GM23248 (cell line): Measurements from ENCODE around the gene DNAJB2. TPM values are rescaled to one million over a fixed set of nuclear protein-coding genes. Genes with fewer than 3 reads are reported as not detected.

Source experiments
- DNase-seq: peaks from one replicate; pipeline ENCODE4 v3.0.0-alpha.2; 2015
- H2AFZ ChIP-seq: fragments of 200-600 bp; sonication (generic); 2 replicates; pipeline ENCODE4 v1.6.1; 2016; ENCODE audit warnings: antibody characterized with exemption
- H3F3A ChIP-seq: fragments of 200-600 bp; sonication (generic); 2 replicates; pipeline ENCODE4 v1.6.1; 2016; ENCODE audit warnings: mild to moderate bottlenecking, antibody characterized with exemption, mixed run types; ENCODE audit not compliant: insufficient read depth
- H3K27ac ChIP-seq: fragments of 200-600 bp; sonication (generic); 2 replicates; pipeline ENCODE4 v1.5.1; 2016; ENCODE audit warnings: mild to moderate bottlenecking
- H3K27me3 ChIP-seq: fragments of 200-600 bp; sonication (generic); replicated peaks from 2 replicates; pipeline ENCODE4 v1.6.1; 2016; ENCODE audit warnings: mild to moderate bottlenecking; ENCODE audit not compliant: insufficient read depth
- H3K36me3 ChIP-seq: fragments of 200-600 bp; sonication (generic); 2 replicates; pipeline ENCODE4 v1.6.1; 2016; ENCODE audit warnings: low read depth, mild to moderate bottlenecking
- H3K4me1 ChIP-seq: fragments of 200-600 bp; sonication (generic); 2 replicates; pipeline ENCODE4 v1.6.1; 2016; ENCODE audit warnings: mild to moderate bottlenecking; ENCODE audit not compliant: insufficient read depth
- H3K4me2 ChIP-seq: fragments of 200-600 bp; sonication (generic); one replicate; pipeline ENCODE4 v1.6.1; 2016; ENCODE audit warnings: mild to moderate bottlenecking; ENCODE audit not compliant: unreplicated experiment
- H3K4me3 ChIP-seq: fragments of 200-600 bp; sonication (generic); 2 replicates; pipeline ENCODE4 v1.5.1; 2016; ENCODE audit warnings: mild to moderate bottlenecking
- H3K79me2 ChIP-seq: fragments of 200-600 bp; sonication (generic); 2 replicates; pipeline ENCODE4 v1.6.1; 2016; ENCODE audit warnings: mild to moderate bottlenecking; ENCODE audit not compliant: insufficient read depth
- H3K9ac ChIP-seq: fragments of 200-600 bp; sonication (generic); 2 replicates; pipeline ENCODE4 v1.6.1; 2016; ENCODE audit warnings: mild to moderate bottlenecking
- H3K9me2 ChIP-seq: fragments of 200-600 bp; sonication (generic); 2 replicates; pipeline ENCODE4 v1.6.1; 2016; ENCODE audit warnings: mixed run types, mild to moderate bottlenecking, moderate library complexity; ENCODE audit not compliant: insufficient read depth
- H3K9me3 ChIP-seq: fragments of 200-600 bp; sonication (generic); one replicate; pipeline ENCODE4 v1.6.1; 2017; ENCODE audit warnings: low read depth
- H4K20me1 ChIP-seq: fragments of 200-600 bp; sonication (generic); 2 replicates; pipeline ENCODE4 v1.6.0; 2016; ENCODE audit not compliant: insufficient read depth
- EZH2 ChIP-seq: fragments of 200-600 bp; sonication (generic); IDR thresholded peaks from 2 replicates; pipeline ENCODE4 v1.6.1; 2018; ENCODE audit warnings: antibody characterized with exemption, mild to moderate bottlenecking; ENCODE audit not compliant: insufficient read depth, poor library complexity, severe bottlenecking
- EZH2phosphoT487 ChIP-seq: fragments of 200-600 bp; sonication (generic); IDR thresholded peaks from 2 replicates; pipeline ENCODE4 v1.6.1; 2018; ENCODE audit warnings: antibody characterized with exemption, moderate library complexity, mild to moderate bottlenecking, low read depth; ENCODE audit not compliant: insufficient read depth
- WGBS, 2 experiments: methylation state at CpG; one replicate each; pipeline ENCODE4 v1.1.6; 2015 to 2017; ENCODE audit warnings: low lambda C conversion rate in 2 of 2, low coverage in 1 of 2; ENCODE audit errors: missing lambda C conversion rate in 2 of 2; 5-methylcytosine and 5-hydroxymethylcytosine counted together
- in situ Hi-C: fragments of 300-500 bp; cut with MboI; formaldehyde crosslinking; loops from 2 replicates; pipeline ENCODE4 v1.15.0; 2020
- polyA plus RNA-seq: library from polyadenylated mRNA; unstranded; fragments of >200 nt; fragmentation: Nextera tagmentation; extraction: Ambion mirVana; gene quantifications from 2 replicates; pipeline ENCODE4 v1.2.1, GENCODE V29; 2016
- total RNA-seq: library from RNA; depleted of rRNA; stranded (reverse); fragments of >200 nt; shearing (Covaris generic); gene quantifications from 2 replicates; pipeline ENCODE4 v1.2.3, GENCODE V29; 2014

Gene DNAJB2
- total and polyA plus RNA-seq, 2 experiments from 2014 or later, result 12.6 to 53.7 TPM

- peaks cover 8% of the 10 kb centered on the region for H3F3A ChIP-seq
- H3K79me2 ChIP-seq, result no peaks in the 10 kb centered on the region
- 87 to 88% methylated on average over 7 of the region's 7 CpGs for WGBS, 2 experiments
- no peaks in the 10 kb centered on the region for H3K27me3 ChIP-seq
- H4K20me1 ChIP-seq, result no peaks in the 10 kb centered on the region
- no peak overlapping the region for H3K9ac ChIP-seq
- no peaks in the 10 kb centered on the region for H3K9me3 ChIP-seq
- H3K36me3 ChIP-seq, result no peaks in the 10 kb centered on the region
- H2AFZ ChIP-seq, result no peak overlapping the region
- no peak overlapping the region for H3K27ac ChIP-seq
- H3K4me1 ChIP-seq, result peaks cover 18% of the 10 kb centered on the region
- in situ Hi-C loops, result no loop called here
- no peak for DNase-seq
- H3K4me2 ChIP-seq, result no peak overlapping the region
- no peak overlapping the region for H3K4me3 ChIP-seq
- TF ChIP-seq EZH2 (no peak), EZH2phosphoT487 (no peak)
- no peaks in the 10 kb centered on the region for H3K9me2 ChIP-seq
Measured at GRCh38 chr2:219291394-219291793, 12.2 kb downstream of the DNAJB2 start.

GRCh38 chr2:219291910-219292490, 12.8 kb downstream of the DNAJB2 start:
- 62 to 67% methylated on average over 4 of the region's 4 CpGs for whole genome bisulfite sequencing, 2 experiments
- H3K4me2 ChIP-seq, result no peak overlapping the region
- no peak for DNase-seq
- no peaks in the 10 kb centered on the region for H3K36me3 ChIP-seq
- H3K9ac ChIP-seq, result no peak overlapping the region
- peaks cover 8% of the 10 kb centered on the region for H3F3A ChIP-seq
- no peaks in the 10 kb centered on the region for H3K9me2 ChIP-seq
- no peak overlapping the region for H2AFZ ChIP-seq
- TF ChIP-seq EZH2 (no peak), EZH2phosphoT487 (no peak)
- H3K4me1 ChIP-seq, result peaks cover 12% of the 10 kb centered on the region
- in situ Hi-C loops, result no loop called here
- no peak overlapping the region for H3K27ac ChIP-seq
- H3K27me3 ChIP-seq, result no peaks in the 10 kb centered on the region
- no peaks in the 10 kb centered on the region for H3K79me2 ChIP-seq
- H3K4me3 ChIP-seq, result no peak overlapping the region
- H4K20me1 ChIP-seq, result no peaks in the 10 kb centered on the region
- no peaks in the 10 kb centered on the region for H3K9me3 ChIP-seq

- Histone ChIP-seq H3K9ac (no peak overlapping the region), H3F3A (peaks cover 8% of the 10 kb centered on the region), H3K27ac (no peak overlapping the region), H3K4me3 (no peak overlapping the region), H3K4me1 (peaks cover 12% of the 10 kb centered on the region), H4K20me1 (no peaks in the 10 kb centered on the region), H3K79me2 (no peaks in the 10 kb centered on the region), H3K9me2 (no peaks in the 10 kb centered on the region), H3K27me3 (no peaks in the 10 kb centered on the region), H3K4me2 (no peak overlapping the region), H3K9me3 (no peaks in the 10 kb centered on the region), H3K36me3 (no peaks in the 10 kb centered on the region), H2AFZ (no peak overlapping the region)
- TF ChIP-seq EZH2, result no peak
- TF ChIP-seq EZH2phosphoT487, result no peak
- WGBS, 2 experiments, result 86 to 87% methylated on average over 9 of the region's 9 CpGs
- no peak for DNase-seq
- in situ Hi-C loops, result no loop called here
Measured at GRCh38 chr2:219292616-219293015, 13.4 kb downstream of the DNAJB2 start.

- H3K36me3 ChIP-seq, result no peaks in the 10 kb centered on the region
- no peaks in the 10 kb centered on the region for H3K9me2 ChIP-seq
- H2AFZ ChIP-seq, result peak overlapping the region; percentile 89; the same call in 1 of the 2 replicates
- no peaks in the 10 kb centered on the region for H3K27me3 ChIP-seq
- peaks cover 6% of the 10 kb centered on the region for H3F3A ChIP-seq
- 87 to 90% methylated on average over 5 of the region's 5 CpGs for WGBS, 2 experiments
- H4K20me1 ChIP-seq, result no peaks in the 10 kb centered on the region
- in situ Hi-C loops, result no loop called here
- no peak overlapping the region for H3K9ac ChIP-seq
- H3K79me2 ChIP-seq, result no peaks in the 10 kb centered on the region
- H3K9me3 ChIP-seq, result no peaks in the 10 kb centered on the region
- peaks cover 12% of the 10 kb centered on the region for H3K4me1 ChIP-seq
- no peak for DNase-seq
- H3K27ac ChIP-seq, result no peak overlapping the region
- H3K4me3 ChIP-seq, result no peak overlapping the region
- no peak overlapping the region for H3K4me2 ChIP-seq
- TF ChIP-seq EZH2phosphoT487, result no peak
- TF ChIP-seq EZH2, result no peak
Measured at GRCh38 chr2:219293736-219294231, 14.6 kb downstream of the DNAJB2 start.
